Hepatocyte (in vitro differentiated cells): ENCODE data around the gene FGD2.

Experiments used
- EZH2 ChIP-seq: fragments of 200-600 bp; sonication (generic); IDR thresholded peaks from 2 replicates; pipeline ENCODE4 v1.6.1; 2016; ENCODE audit warnings: antibody characterized with exemption, mild to moderate bottlenecking, borderline replicate concordance
- EZH2phosphoT487 ChIP-seq: fragments of 200-600 bp; sonication (generic); IDR thresholded peaks from one replicate; pipeline ENCODE4 v1.6.1; 2018; ENCODE audit warnings: antibody characterized with exemption, mild to moderate bottlenecking, low read depth, moderate library complexity; ENCODE audit not compliant: unreplicated experiment, severe bottlenecking
- TF ChIP-seq, protein P1 (sequence below): fragments of 200-600 bp; sonication (generic); IDR thresholded peaks from 2 replicates; pipeline ENCODE4 v1.5.1; 2016; ENCODE audit warnings: antibody characterized with exemption, mild to moderate bottlenecking; ENCODE audit not compliant: poor library complexity

DNA sequence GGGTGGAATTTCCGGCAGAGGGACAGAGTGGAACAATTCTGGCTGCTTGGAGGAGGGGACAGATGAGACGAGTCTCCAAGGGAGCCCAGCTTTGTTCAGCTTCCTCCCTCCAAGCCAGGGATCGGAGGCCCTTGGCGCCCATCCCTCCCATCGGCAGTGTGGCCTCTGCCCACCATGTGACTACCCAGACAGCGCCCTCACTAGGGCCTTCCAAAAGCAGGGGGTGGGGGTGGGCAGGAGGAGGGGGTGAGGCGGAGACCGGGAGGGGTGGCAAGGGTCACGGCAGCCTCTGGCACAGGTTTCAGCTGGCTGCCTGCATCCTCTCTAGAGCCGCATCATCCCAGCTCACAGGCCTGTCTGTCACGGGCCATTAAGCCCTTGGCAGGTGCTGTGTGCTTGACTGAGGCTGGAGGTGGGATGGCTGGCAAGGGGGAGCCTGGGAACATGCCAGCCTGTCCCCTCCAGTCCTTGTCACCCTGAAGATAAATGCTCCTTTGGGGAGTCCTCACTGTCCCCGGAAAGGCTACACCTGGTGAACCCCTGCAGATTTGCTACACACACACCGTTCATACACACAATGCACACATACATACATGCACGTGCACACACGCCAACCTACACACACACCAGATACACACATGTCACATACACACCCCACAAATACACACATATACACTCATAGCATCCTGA lies 6.2 kb upstream of the FGD2 start:
- TF ChIP-seq, protein P1, sequence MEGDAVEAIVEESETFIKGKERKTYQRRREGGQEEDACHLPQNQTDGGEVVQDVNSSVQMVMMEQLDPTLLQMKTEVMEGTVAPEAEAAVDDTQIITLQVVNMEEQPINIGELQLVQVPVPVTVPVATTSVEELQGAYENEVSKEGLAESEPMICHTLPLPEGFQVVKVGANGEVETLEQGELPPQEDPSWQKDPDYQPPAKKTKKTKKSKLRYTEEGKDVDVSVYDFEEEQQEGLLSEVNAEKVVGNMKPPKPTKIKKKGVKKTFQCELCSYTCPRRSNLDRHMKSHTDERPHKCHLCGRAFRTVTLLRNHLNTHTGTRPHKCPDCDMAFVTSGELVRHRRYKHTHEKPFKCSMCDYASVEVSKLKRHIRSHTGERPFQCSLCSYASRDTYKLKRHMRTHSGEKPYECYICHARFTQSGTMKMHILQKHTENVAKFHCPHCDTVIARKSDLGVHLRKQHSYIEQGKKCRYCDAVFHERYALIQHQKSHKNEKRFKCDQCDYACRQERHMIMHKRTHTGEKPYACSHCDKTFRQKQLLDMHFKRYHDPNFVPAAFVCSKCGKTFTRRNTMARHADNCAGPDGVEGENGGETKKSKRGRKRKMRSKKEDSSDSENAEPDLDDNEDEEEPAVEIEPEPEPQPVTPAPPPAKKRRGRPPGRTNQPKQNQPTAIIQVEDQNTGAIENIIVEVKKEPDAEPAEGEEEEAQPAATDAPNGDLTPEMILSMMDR: no peak
- TF ChIP-seq EZH2 (no peak), EZH2phosphoT487 (no peak)
